Measurements from ENCODE around the gene TBC1D1. TPM values are rescaled to one million over a fixed set of nuclear protein-coding genes. Genes with fewer than 3 reads are reported as not detected.

Gene TBC1D1
- total RNA-seq, 1 donor from 2014 or later: 92.7 TPM

DNA sequence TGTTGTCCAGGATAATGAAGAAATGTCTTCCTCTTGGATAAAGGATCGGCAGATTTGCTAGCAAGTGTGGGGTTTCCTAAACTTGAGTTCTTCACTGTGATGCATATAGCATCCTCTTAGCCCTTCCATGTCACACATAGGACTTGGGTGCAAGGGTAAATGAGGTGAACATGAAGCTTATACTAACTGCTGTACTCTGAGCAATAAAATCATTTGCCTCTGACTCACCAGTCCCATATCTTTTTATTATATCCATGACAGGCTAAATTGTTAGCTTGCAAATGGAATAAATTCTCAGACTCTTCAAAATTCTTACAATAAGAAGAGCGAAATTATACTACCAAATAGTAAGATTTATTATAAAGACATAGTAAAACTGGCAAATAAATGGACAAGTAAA is 14.7 kb upstream of the TBC1D1 start:
- H3K36me3 Mint-ChIP-seq (ENCODE audit: low read depth): no peaks in the 10 kb centered on the region
- TF ChIP-seq, protein P1, sequence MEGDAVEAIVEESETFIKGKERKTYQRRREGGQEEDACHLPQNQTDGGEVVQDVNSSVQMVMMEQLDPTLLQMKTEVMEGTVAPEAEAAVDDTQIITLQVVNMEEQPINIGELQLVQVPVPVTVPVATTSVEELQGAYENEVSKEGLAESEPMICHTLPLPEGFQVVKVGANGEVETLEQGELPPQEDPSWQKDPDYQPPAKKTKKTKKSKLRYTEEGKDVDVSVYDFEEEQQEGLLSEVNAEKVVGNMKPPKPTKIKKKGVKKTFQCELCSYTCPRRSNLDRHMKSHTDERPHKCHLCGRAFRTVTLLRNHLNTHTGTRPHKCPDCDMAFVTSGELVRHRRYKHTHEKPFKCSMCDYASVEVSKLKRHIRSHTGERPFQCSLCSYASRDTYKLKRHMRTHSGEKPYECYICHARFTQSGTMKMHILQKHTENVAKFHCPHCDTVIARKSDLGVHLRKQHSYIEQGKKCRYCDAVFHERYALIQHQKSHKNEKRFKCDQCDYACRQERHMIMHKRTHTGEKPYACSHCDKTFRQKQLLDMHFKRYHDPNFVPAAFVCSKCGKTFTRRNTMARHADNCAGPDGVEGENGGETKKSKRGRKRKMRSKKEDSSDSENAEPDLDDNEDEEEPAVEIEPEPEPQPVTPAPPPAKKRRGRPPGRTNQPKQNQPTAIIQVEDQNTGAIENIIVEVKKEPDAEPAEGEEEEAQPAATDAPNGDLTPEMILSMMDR (IDR thresholded peaks at IDR 0.05): no peak
- H3K27ac Mint-ChIP-seq (ENCODE audit: unreplicated experiment): no peak overlapping the region
- H3K9me3 Mint-ChIP-seq (ENCODE audit: low read depth): no peaks in the 10 kb centered on the region
- H3K4me1 Mint-ChIP-seq (ENCODE audit: low read depth): no peaks in the 10 kb centered on the region
- H3K4me3 Mint-ChIP-seq (ENCODE audit: unreplicated experiment): no peak overlapping the region
- H3K27me3 Mint-ChIP-seq (ENCODE audit: low read depth): no peaks in the 10 kb centered on the region
- no peak for DNase-seq (ENCODE audit: low spot score)

DNA sequence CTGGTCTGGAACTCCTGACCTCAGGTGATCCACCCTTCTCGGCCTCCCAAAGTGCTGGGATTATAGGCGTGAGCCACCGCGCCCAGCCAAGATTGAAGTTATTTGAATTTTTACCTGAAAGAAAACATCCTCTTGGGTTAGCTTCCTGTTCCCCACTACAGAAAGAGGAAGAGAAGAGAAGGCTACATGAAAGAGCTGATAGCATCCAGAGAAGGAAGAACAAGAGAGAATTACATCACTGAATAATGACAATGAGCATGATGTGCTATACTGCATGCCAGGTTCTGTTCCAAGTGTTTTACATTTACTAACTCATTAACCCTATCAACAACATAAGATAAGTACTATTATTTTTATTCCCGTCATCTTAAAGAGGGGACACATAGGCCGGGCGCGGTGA is 11.5 kb upstream of the TBC1D1 start:
- TF ChIP-seq, protein P1 (IDR thresholded peaks at IDR 0.05): no peak
- H3K9me3 Mint-ChIP-seq (ENCODE audit: low read depth): no peaks in the 10 kb centered on the region

DNA sequence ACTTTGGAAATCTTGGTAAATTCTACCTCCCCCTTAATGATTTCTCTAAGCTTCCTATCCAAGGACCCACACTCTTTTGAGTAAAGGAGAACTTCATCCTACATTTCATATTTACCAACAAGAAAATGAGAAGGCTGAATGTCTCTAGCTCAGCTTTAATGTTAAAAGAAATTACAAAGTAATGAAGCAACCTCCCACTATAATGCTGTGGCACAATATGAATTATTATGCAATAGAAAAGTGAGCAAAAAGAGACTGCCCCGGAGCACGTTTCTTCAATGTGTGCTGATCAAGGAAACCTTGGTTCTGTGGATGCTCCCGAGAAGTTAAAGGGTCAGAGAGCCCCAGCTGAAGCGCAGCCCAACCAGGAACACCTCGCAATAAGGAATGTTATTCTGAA is 9.1 kb upstream of the TBC1D1 start:
- TF ChIP-seq, protein P1 (IDR thresholded peaks at IDR 0.05): no peak
- H3K9me3 Mint-ChIP-seq (ENCODE audit: low read depth): no peaks in the 10 kb centered on the region
- H3K36me3 Mint-ChIP-seq (ENCODE audit: low read depth): no peaks in the 10 kb centered on the region
- peaks cover 14% of the 10 kb centered on the region for H3K27me3 Mint-ChIP-seq (ENCODE audit: low read depth)
- DNase-seq (ENCODE audit: low spot score): no peak
- H3K4me3 Mint-ChIP-seq (ENCODE audit: unreplicated experiment): no peak overlapping the region
- no peaks in the 10 kb centered on the region for H3K4me1 Mint-ChIP-seq (ENCODE audit: low read depth)
- no peak overlapping the region for H3K27ac Mint-ChIP-seq (ENCODE audit: unreplicated experiment)

More for the DNA sequence above, 11.5 kb upstream of the TBC1D1 start:
- no peak for DNase-seq (ENCODE audit: low spot score)
- Mint-ChIP-seq H3K4me3 (ENCODE audit: unreplicated experiment) (no peak overlapping the region), H3K36me3 (ENCODE audit: low read depth) (no peaks in the 10 kb centered on the region), H3K27me3 (ENCODE audit: low read depth) (peaks cover 12% of the 10 kb centered on the region), H3K27ac (ENCODE audit: unreplicated experiment) (no peak overlapping the region), H3K4me1 (ENCODE audit: low read depth) (no peaks in the 10 kb centered on the region)

DNA sequence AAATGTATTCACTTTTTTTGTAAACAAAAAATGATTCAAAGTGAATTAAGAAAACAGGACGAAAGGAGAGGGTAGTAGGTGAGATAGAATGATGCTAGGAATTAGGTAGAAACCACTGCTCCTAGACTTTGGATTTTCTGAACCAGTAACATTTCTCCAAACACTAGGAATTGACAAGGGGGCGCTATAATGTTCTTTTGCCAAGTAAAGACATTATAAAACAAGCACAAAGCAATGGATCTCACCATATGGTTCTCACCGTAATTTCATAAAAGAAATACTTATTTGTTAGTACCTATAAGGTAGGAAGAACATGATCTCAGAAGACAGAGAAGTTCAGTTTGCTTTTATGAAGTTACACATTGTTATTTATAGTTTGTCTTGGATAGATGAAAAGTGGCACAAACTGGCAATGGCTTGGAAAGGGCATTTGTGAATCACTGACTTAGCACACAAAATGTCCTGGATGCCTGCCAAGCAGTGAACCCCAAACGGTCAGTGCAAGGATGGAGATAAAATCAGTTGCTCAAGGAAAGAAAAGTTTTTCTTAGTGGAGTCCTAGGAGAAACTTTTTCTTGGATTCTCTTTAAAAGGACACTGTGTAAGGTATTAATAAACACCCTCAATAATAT is 8.1 kb upstream of the TBC1D1 start:
- TF ChIP-seq, protein P1 (IDR thresholded peaks at IDR 0.05): peak; percentile 50
- no peaks in the 10 kb centered on the region for H3K36me3 Mint-ChIP-seq (ENCODE audit: low read depth)
- peaks cover 14% of the 10 kb centered on the region for H3K27me3 Mint-ChIP-seq (ENCODE audit: low read depth)
- H3K4me1 Mint-ChIP-seq (ENCODE audit: low read depth): no peaks in the 10 kb centered on the region
- H3K27ac Mint-ChIP-seq (ENCODE audit: unreplicated experiment): no peak overlapping the region
- no peaks in the 10 kb centered on the region for H3K9me3 Mint-ChIP-seq (ENCODE audit: low read depth)
- DNase-seq (ENCODE audit: low spot score): no peak
- no peak overlapping the region for H3K4me3 Mint-ChIP-seq (ENCODE audit: unreplicated experiment)

DNA sequence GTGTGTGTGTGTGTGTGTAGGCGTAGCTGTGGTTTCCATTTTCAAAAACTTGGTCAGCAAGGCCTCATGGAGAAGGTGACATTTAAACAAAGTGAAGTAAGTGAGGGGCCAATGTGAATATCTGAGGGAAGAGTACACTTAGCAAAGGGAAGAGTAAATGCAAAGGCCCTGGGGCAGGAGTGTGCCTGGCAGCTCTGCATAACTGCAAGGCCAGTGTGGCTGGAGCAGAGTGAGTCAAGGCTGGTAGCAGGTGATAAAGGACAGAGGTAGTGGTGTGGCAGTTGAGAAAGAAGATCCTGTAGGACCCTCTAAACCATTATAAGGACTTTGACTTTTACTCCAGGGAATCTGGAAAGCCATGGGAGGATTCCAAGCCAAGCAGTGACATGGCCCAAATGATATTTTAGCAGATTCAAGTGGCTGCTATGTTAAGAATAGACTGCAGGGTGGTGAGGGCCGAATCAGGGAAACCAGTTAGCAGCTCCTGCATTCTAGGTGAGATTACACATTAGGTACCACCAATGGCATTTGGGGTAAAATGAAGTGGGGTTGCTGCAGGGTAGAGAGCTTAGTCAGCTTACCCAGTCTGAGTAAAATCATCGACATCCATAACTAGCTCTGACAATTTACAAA is 5.9 kb upstream of the TBC1D1 start:
- no peak overlapping the region for H3K4me3 Mint-ChIP-seq (ENCODE audit: unreplicated experiment)
- H3K27ac Mint-ChIP-seq (ENCODE audit: unreplicated experiment): no peak overlapping the region
- DNase-seq (ENCODE audit: low spot score): no peak
- H3K36me3 Mint-ChIP-seq (ENCODE audit: low read depth): no peaks in the 10 kb centered on the region
- peaks cover 14% of the 10 kb centered on the region for H3K27me3 Mint-ChIP-seq (ENCODE audit: low read depth)
- H3K9me3 Mint-ChIP-seq (ENCODE audit: low read depth): no peaks in the 10 kb centered on the region
- peaks cover 3% of the 10 kb centered on the region for H3K4me1 Mint-ChIP-seq (ENCODE audit: low read depth)
- TF ChIP-seq, protein P1 (IDR thresholded peaks at IDR 0.05): no peak
